ENCODE measurements around the gene NEK7. TPM values are rescaled to one million over a fixed set of nuclear protein-coding genes. Genes with fewer than 3 reads are reported as not detected.

The NEK7 gene
- total RNA-seq, 1 donor from 2014 or later, result 34.7 TPM

DNA sequence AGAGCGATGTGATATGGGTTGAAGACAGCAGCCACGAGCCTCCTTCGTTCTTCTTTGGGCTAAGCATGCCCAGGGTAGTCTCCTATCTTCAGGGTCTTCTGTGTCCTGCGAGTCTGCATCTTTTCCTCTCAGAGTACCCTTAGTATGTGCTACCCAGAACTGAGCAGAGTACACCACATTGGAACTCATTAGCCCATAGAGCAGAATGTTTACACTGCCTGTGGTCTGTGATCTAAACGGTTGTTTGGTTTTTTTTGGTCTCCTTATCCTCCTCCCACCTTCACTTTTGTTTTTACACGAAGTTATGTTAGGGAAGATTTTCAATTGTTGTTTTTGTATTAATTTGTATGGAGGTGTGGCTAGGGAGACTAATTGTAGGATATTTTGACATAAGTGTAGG, 126.4 kb downstream of the NEK7 start:
- Histone ChIP-seq H3K79me2 (ENCODE audit: low read depth) (no peaks in the 10 kb centered on the region), H3K4me1 (no peaks in the 10 kb centered on the region), H3K9ac (no peak overlapping the region), H2AFZ (replicated peaks) (no peak overlapping the region), H4K20me1 (ENCODE audit: low read depth) (no peaks in the 10 kb centered on the region), H3K4me2 (no peak overlapping the region), H3K36me3 (no peaks in the 10 kb centered on the region), H3F3A (ENCODE audit: low read depth) (no peaks in the 10 kb centered on the region), H3K27me3 (no peaks in the 10 kb centered on the region), H3K4me3 (no peak overlapping the region), H3K27ac (no peak overlapping the region), H3K9me3 (ENCODE audit: low read depth) (no peaks in the 10 kb centered on the region)
- Mint-ChIP-seq H3K27ac (no peak overlapping the region), H3K4me3 (no peak overlapping the region), H3K9me3 (no peaks in the 10 kb centered on the region), H3K36me3 (peaks cover 7% of the 10 kb centered on the region), H3K27me3 (ENCODE audit: insufficient read depth, low read depth) (no peaks in the 10 kb centered on the region), H3K4me1 (no peaks in the 10 kb centered on the region)
- no peak for DNase-seq (ENCODE audit: low spot score)
- TF ChIP-seq EZH2 (IDR thresholded peaks at IDR 0.05) (no peak), EZH2phosphoT487 (IDR thresholded peaks at IDR 0.05) (no peak)
- TF ChIP-seq, protein P1, sequence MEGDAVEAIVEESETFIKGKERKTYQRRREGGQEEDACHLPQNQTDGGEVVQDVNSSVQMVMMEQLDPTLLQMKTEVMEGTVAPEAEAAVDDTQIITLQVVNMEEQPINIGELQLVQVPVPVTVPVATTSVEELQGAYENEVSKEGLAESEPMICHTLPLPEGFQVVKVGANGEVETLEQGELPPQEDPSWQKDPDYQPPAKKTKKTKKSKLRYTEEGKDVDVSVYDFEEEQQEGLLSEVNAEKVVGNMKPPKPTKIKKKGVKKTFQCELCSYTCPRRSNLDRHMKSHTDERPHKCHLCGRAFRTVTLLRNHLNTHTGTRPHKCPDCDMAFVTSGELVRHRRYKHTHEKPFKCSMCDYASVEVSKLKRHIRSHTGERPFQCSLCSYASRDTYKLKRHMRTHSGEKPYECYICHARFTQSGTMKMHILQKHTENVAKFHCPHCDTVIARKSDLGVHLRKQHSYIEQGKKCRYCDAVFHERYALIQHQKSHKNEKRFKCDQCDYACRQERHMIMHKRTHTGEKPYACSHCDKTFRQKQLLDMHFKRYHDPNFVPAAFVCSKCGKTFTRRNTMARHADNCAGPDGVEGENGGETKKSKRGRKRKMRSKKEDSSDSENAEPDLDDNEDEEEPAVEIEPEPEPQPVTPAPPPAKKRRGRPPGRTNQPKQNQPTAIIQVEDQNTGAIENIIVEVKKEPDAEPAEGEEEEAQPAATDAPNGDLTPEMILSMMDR (IDR thresholded peaks at IDR 0.05), result no peak

DNA sequence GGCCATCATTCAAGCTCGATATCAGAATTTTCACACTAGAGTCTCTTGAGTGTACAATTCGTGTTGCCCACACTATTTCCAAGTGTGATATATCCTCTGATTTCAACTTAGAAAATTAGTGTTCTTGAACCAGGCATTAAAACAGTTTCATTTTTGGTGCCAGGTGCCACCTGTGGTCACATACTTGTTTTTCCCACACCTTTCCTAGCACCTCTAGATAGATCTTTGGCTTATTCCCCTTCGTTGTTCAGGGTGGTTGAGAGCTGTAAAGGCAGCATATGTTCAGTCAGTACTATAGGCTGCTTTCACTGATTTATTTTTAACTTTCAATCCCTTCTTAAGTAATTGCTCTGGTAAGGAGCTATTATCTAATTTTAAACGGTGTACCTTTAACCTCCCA, 131.1 kb downstream of the NEK7 start:
- peaks cover 7% of the 10 kb centered on the region for H3K36me3 Mint-ChIP-seq
- no peak overlapping the region for H3K27ac Mint-ChIP-seq
- no peaks in the 10 kb centered on the region for H3K27me3 ChIP-seq
- no peaks in the 10 kb centered on the region for H3F3A ChIP-seq (ENCODE audit: low read depth)
- DNase-seq (ENCODE audit: low spot score), result no peak
- no peak overlapping the region for H3K4me3 ChIP-seq
- H3K9me3 Mint-ChIP-seq, result no peaks in the 10 kb centered on the region
- no peaks in the 10 kb centered on the region for H3K36me3 ChIP-seq
- H3K4me2 ChIP-seq, result no peak overlapping the region
- no peaks in the 10 kb centered on the region for H3K9me3 ChIP-seq (ENCODE audit: low read depth)
- no peak overlapping the region for H3K27ac ChIP-seq
- no peak overlapping the region for H3K9ac ChIP-seq
- H3K4me1 ChIP-seq, result peaks cover 12% of the 10 kb centered on the region
- no peak overlapping the region for H3K4me3 Mint-ChIP-seq
- TF ChIP-seq, protein P1 (IDR thresholded peaks at IDR 0.05), result no peak
- peaks cover 32% of the 10 kb centered on the region for H3K4me1 Mint-ChIP-seq
- H2AFZ ChIP-seq (replicated peaks), result no peak overlapping the region
- no peaks in the 10 kb centered on the region for H4K20me1 ChIP-seq (ENCODE audit: low read depth)
- H3K27me3 Mint-ChIP-seq (ENCODE audit: insufficient read depth, low read depth), result no peaks in the 10 kb centered on the region
- H3K79me2 ChIP-seq (ENCODE audit: low read depth), result no peaks in the 10 kb centered on the region

GRCh38 chr1:198290089-198290683, 133.4 kb downstream of the NEK7 start:
- Mint-ChIP-seq H3K4me1 (peaks cover 47% of the 10 kb centered on the region), H3K9me3 (no peaks in the 10 kb centered on the region), H3K27ac (no peak overlapping the region), H3K4me3 (no peak overlapping the region), H3K36me3 (peaks cover 5% of the 10 kb centered on the region), H3K27me3 (ENCODE audit: insufficient read depth, low read depth) (no peaks in the 10 kb centered on the region)
- H3F3A ChIP-seq (ENCODE audit: low read depth), result no peaks in the 10 kb centered on the region
- H3K4me2 ChIP-seq, result no peak overlapping the region
- no peaks in the 10 kb centered on the region for H3K36me3 ChIP-seq
- no peaks in the 10 kb centered on the region for H3K79me2 ChIP-seq (ENCODE audit: low read depth)
- no peaks in the 10 kb centered on the region for H3K27me3 ChIP-seq
- TF ChIP-seq, protein P1 (IDR thresholded peaks at IDR 0.05), result no peak
- TF ChIP-seq EZH2 (IDR thresholded peaks at IDR 0.05) (no peak), EZH2phosphoT487 (IDR thresholded peaks at IDR 0.05) (no peak)
- H3K4me1 ChIP-seq, result peaks cover 16% of the 10 kb centered on the region
- H3K27ac ChIP-seq, result no peak overlapping the region
- no peaks in the 10 kb centered on the region for H3K9me3 ChIP-seq (ENCODE audit: low read depth)
- no peak overlapping the region for H2AFZ ChIP-seq (replicated peaks)
- H4K20me1 ChIP-seq (ENCODE audit: low read depth), result no peaks in the 10 kb centered on the region
- no peak for DNase-seq (ENCODE audit: low spot score)
- H3K9ac ChIP-seq, result no peak overlapping the region
- no peak overlapping the region for H3K4me3 ChIP-seq
